ENCODE results near the gene FER.
A peak's percentile ranks its signal among the peaks of the same experiment; 100 is the strongest.

FER gene

DNA sequence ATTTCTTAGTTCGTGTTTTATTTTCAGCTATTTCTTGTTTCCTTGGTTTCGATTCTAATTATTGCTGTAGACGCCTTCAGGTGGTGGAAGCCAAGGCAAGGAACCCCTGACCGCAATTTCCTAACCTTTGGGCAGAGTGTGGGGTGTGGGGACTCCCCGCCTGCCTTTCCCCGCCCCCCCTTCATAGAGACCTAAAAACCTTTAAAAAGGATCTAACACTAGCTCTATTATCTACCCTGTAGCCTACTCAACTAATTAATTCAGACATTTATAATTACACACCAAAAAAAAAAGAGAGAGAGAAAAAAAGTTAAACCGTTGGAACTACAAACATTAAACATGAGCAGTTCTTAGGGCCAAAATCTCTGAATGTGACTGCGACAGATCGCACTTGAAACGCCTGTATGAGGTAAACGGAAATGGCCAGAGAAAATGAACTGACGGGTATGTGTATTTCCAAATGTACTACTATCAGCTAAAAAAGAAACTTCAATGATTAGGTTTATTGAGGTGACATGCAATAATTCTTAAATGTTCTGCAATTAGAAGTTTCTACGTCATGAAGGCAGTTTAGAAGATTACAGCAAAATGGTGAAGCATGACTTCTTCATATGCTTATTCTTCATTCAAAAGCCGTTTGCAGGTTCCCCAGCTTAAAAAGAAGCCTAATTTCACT lies 19.0 kb upstream of the FER start:
- DNase-seq (ENCODE audit: low spot score): no peak
- H3K27ac ChIP-seq: peak overlapping the region; percentile 84
- CTCF ChIA-PET: interaction anchor here (0.6 to 2.1 kb wide), 4 partner anchors 43 to 433 kb away, joined by 4 to 10 read pairs (median 8); no protein-coding TSS in a partner anchor

GRCh38 chr5:108729242-108729615 lies 18.5 kb upstream of the FER start:
- CTCF ChIA-PET: interaction anchor here (0.6 to 2.1 kb wide), 4 partner anchors 68 to 618 kb away, joined by 3 to 10 read pairs (median 5); no protein-coding TSS in a partner anchor
- POLR2A ChIA-PET (ENCODE audit: low non-redundant PET): no interaction called here

More for the DNA sequence above, 19.0 kb upstream of the FER start:
- TF ChIP-seq, protein P1, sequence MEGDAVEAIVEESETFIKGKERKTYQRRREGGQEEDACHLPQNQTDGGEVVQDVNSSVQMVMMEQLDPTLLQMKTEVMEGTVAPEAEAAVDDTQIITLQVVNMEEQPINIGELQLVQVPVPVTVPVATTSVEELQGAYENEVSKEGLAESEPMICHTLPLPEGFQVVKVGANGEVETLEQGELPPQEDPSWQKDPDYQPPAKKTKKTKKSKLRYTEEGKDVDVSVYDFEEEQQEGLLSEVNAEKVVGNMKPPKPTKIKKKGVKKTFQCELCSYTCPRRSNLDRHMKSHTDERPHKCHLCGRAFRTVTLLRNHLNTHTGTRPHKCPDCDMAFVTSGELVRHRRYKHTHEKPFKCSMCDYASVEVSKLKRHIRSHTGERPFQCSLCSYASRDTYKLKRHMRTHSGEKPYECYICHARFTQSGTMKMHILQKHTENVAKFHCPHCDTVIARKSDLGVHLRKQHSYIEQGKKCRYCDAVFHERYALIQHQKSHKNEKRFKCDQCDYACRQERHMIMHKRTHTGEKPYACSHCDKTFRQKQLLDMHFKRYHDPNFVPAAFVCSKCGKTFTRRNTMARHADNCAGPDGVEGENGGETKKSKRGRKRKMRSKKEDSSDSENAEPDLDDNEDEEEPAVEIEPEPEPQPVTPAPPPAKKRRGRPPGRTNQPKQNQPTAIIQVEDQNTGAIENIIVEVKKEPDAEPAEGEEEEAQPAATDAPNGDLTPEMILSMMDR (conservative IDR thresholded peaks at IDR 0.05; ENCODE audit: low read depth): no peak
- POLR2A ChIA-PET (ENCODE audit: low non-redundant PET): interaction anchor here (0.9 to 1.2 kb wide), 2 partner anchors 20 to 145 kb away, joined by 3 to 7 read pairs; partner anchors contain the start of gene FER

GRCh38 chr5:108730617-108731340 lies 16.9 kb upstream of the FER start:
- DNase-seq (ENCODE audit: low spot score): no peak
- CTCF ChIA-PET: interaction anchor here (0.6 to 2.1 kb wide), 3 partner anchors 11 to 89 kb away, joined by 3 to 10 read pairs (median 4); no protein-coding TSS in a partner anchor
- TF ChIP-seq, protein P1 (conservative IDR thresholded peaks at IDR 0.05; ENCODE audit: low read depth): no peak
- no peak overlapping the region for H3K27ac ChIP-seq
- POLR2A ChIA-PET (ENCODE audit: low non-redundant PET): interaction anchor here (0.7 kb wide), 1 partner anchor 16 kb away, joined by 3 read pairs; no protein-coding TSS in a partner anchor

More at GRCh38 chr5:108729242-108729615, 18.5 kb upstream of the FER start:
- TF ChIP-seq, protein P1 (conservative IDR thresholded peaks at IDR 0.05; ENCODE audit: low read depth): no peak
- no peak for DNase-seq (ENCODE audit: low spot score)
- no peak overlapping the region for H3K27ac ChIP-seq

GRCh38 chr5:108735790-108736189 lies 11.9 kb upstream of the FER start:
- POLR2A ChIA-PET (ENCODE audit: low non-redundant PET): no interaction called here
- CTCF ChIA-PET: interaction anchor here (0.7 to 0.8 kb wide), 2 partner anchors 79 to 234 kb away, joined by 3 read pairs; no protein-coding TSS in a partner anchor
- no peak overlapping the region for H3K27ac ChIP-seq
- TF ChIP-seq, protein P1 (conservative IDR thresholded peaks at IDR 0.05; ENCODE audit: low read depth): no peak
- no peak for DNase-seq (ENCODE audit: low spot score)

DNA sequence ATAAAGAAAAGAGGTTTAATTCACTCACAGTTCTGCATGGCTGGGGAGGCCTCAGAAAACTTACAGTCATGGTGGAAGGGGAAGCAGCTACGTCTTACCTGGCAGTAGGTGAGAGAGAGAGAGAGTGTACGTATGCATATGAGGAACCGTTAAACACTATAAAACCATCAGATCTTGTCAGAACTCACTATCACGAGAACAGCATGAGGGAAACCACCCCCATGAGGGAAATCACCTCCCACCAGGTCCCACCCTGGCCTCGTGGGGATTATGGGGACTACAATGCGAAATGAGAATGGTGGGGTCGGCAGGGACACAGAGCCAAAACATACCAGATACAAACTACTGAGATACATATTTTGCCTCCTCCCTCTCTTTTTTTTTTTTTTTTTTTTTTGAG lies 10.8 kb upstream of the FER start:
- TF ChIP-seq, protein P1 (conservative IDR thresholded peaks at IDR 0.05; ENCODE audit: low read depth): no peak
- DNase-seq (ENCODE audit: low spot score): no peak
- CTCF ChIA-PET: interaction anchor here (0.7 kb wide), 1 partner anchor 81 kb away, joined by 4 read pairs; no protein-coding TSS in a partner anchor
- H3K27ac ChIP-seq: no peak overlapping the region
- POLR2A ChIA-PET (ENCODE audit: low non-redundant PET): no interaction called here

GRCh38 chr5:108739376-108739775 lies 8.3 kb upstream of the FER start:
- H3K27ac ChIP-seq: no peak overlapping the region
- POLR2A ChIA-PET (ENCODE audit: low non-redundant PET): no interaction called here
- DNase-seq (ENCODE audit: low spot score): no peak
- TF ChIP-seq, protein P1 (conservative IDR thresholded peaks at IDR 0.05; ENCODE audit: low read depth): no peak
- CTCF ChIA-PET: interaction anchor here (0.6 kb wide), 1 partner anchor 249 kb away, joined by 5 read pairs; no protein-coding TSS in a partner anchor
